ENCODE measurements around the gene ORMDL3.

- TF ChIP-seq POLR2AphosphoS5 (IDR thresholded peaks at IDR 0.05; ENCODE audit: low read depth) (no peak), CTCF (conservative IDR thresholded peaks at IDR 0.05; ENCODE audit: low read depth in 2 of 2) (no peak), REST (IDR thresholded peaks at IDR 0.05; ENCODE audit: unreplicated experiment) (no peak), ZNF114 (CRISPR knock-in tag; IDR thresholded peaks at IDR 0.05) (no peak), EZH2 (IDR thresholded peaks at IDR 0.05; ENCODE audit: low read depth, unreplicated experiment) (no peak), CREB1 (CRISPR knock-in tag; IDR thresholded peaks at IDR 0.05; ENCODE audit: low read depth) (no peak), EZH2phosphoT487 (IDR thresholded peaks at IDR 0.05; ENCODE audit: unreplicated experiment) (no peak), JUNB (IDR thresholded peaks at IDR 0.05; ENCODE audit: unreplicated experiment) (no peak), ETS1 (IDR thresholded peaks at IDR 0.05) (no peak), STAT1 (IDR thresholded peaks at IDR 0.05; ENCODE audit: unreplicated experiment) (no peak), ZNF331 (CRISPR knock-in tag; IDR thresholded peaks at IDR 0.05; ENCODE audit: low read depth) (no peak), NANOG (IDR thresholded peaks at IDR 0.05; ENCODE audit: borderline replicate concordance) (no peak), ZNF462 (CRISPR knock-in tag; IDR thresholded peaks at IDR 0.05) (no peak)
These were observed 2.4 kb upstream of the ORMDL3 start for GRCh38 chr17:39929646-39930407.
